ENCODE results near the gene SP140. TPM values are rescaled to one million over a fixed set of nuclear protein-coding genes. Genes with fewer than 3 reads are reported as not detected.

The SP140 gene
- total and polyA plus RNA-seq, 2 experiments from 2014 or later = 0.24 to 0.70 TPM

- no peak for TF ChIP-seq ETS1 (IDR thresholded peaks at IDR 0.05)
- no peak for TF ChIP-seq ZNF462 (CRISPR knock-in tag; IDR thresholded peaks at IDR 0.05)
- no peak for TF ChIP-seq EZH2phosphoT487 (IDR thresholded peaks at IDR 0.05; ENCODE audit: unreplicated experiment)
- no peak for TF ChIP-seq ZNF114 (CRISPR knock-in tag; IDR thresholded peaks at IDR 0.05)
Observed at GRCh38 chr2:230319211-230319862, 93.8 kb downstream of the SP140 start (continued).

GRCh38 chr2:230321031-230321430 is 95.5 kb downstream of the SP140 start:
- Histone ChIP-seq H3K4me1 (ENCODE audit: insufficient read depth) (no peaks in the 10 kb centered on the region), H3K27ac (ENCODE audit: low read depth) (no peak overlapping the region), H3K4me2 (no peak overlapping the region), H3F3A (replicated peaks; ENCODE audit: low read depth) (no peaks in the 10 kb centered on the region), H3K27me3 (ENCODE audit: insufficient read depth) (no peaks in the 10 kb centered on the region), H2AFZ (no peak overlapping the region), H3K79me2 (replicated peaks; ENCODE audit: insufficient read depth) (no peaks in the 10 kb centered on the region), H3K9me2 (ENCODE audit: insufficient read depth) (0 out of 2 replicates have a peak, but pooled peaks cover 4% of the 10 kb centered on the region), H4K20me1 (replicated peaks; ENCODE audit: insufficient read depth) (no peaks in the 10 kb centered on the region), H3K4me3 (no peak overlapping the region), H3K36me3 (ENCODE audit: insufficient read depth) (no peaks in the 10 kb centered on the region; the same call in 1 of the 2 replicates)
- DNase-seq (ENCODE audit: low spot score) (no peak), ATAC-seq (no peak)
- H3K27ac Mint-ChIP-seq = no peak overlapping the region
- H3K36me3 Mint-ChIP-seq (ENCODE audit: low read depth) = peaks cover 19% of the 10 kb centered on the region
- H3K27me3 Mint-ChIP-seq (ENCODE audit: insufficient read depth, low read depth, poor library complexity) = peaks cover 3% of the 10 kb centered on the region
- no peak overlapping the region for H3K4me3 Mint-ChIP-seq
- H3K9me3 Mint-ChIP-seq = peaks cover 49% of the 10 kb centered on the region
- no peaks in the 10 kb centered on the region for H3K4me1 Mint-ChIP-seq
- no peak for TF ChIP-seq CTCF (conservative IDR thresholded peaks at IDR 0.05; ENCODE audit: low read depth in 2 of 2)
- TF ChIP-seq REST (IDR thresholded peaks at IDR 0.05; ENCODE audit: unreplicated experiment) = no peak
- TF ChIP-seq CREB1 (CRISPR knock-in tag; IDR thresholded peaks at IDR 0.05; ENCODE audit: low read depth) = no peak
- TF ChIP-seq ETS1 (IDR thresholded peaks at IDR 0.05) = no peak
- TF ChIP-seq ZNF114 (CRISPR knock-in tag; IDR thresholded peaks at IDR 0.05) = no peak
- no peak for TF ChIP-seq NANOG (IDR thresholded peaks at IDR 0.05; ENCODE audit: borderline replicate concordance)
- TF ChIP-seq EZH2phosphoT487 (IDR thresholded peaks at IDR 0.05; ENCODE audit: unreplicated experiment) = no peak

Data from GM23338 (cell line).